ENCODE results near the gene SLC30A2. TPM values are rescaled to one million over a fixed set of nuclear protein-coding genes. Genes with fewer than 3 reads are reported as not detected.

SLC30A2 gene
- total RNA-seq, 2 donors from 2014 or later: 0.05 to 0.34 TPM

DNA sequence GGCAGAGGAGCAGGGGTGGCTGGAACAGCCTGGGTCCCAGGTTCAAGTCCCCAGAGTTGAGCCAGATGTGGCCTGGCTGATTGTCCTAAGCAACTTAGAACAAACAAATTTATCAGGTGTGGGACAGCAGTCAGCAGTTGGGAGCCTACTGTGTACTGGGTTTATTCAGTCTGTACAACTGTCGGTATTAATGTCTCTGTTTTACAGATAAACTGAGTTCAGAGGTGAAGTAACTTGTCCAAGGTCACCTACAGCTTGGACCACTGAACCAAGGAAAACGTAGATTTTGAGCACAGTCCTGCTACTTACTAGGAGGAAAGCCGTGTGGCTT is 36.1 kb upstream of the SLC30A2 start:
- no peaks in the 10 kb centered on the region for H3K36me3 ChIP-seq
- H3K4me3 ChIP-seq: no peak overlapping the region
- intact Hi-C loops (cut with DNase I): no loop called here
- H3K27me3 ChIP-seq (replicated peaks; ENCODE audit: insufficient read depth): peaks cover 2% of the 10 kb centered on the region
- no peaks in the 10 kb centered on the region for H3K9me3 ChIP-seq
- H3K4me1 ChIP-seq (replicated peaks): no peaks in the 10 kb centered on the region
- TF ChIP-seq, protein P1, sequence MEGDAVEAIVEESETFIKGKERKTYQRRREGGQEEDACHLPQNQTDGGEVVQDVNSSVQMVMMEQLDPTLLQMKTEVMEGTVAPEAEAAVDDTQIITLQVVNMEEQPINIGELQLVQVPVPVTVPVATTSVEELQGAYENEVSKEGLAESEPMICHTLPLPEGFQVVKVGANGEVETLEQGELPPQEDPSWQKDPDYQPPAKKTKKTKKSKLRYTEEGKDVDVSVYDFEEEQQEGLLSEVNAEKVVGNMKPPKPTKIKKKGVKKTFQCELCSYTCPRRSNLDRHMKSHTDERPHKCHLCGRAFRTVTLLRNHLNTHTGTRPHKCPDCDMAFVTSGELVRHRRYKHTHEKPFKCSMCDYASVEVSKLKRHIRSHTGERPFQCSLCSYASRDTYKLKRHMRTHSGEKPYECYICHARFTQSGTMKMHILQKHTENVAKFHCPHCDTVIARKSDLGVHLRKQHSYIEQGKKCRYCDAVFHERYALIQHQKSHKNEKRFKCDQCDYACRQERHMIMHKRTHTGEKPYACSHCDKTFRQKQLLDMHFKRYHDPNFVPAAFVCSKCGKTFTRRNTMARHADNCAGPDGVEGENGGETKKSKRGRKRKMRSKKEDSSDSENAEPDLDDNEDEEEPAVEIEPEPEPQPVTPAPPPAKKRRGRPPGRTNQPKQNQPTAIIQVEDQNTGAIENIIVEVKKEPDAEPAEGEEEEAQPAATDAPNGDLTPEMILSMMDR (IDR thresholded peaks at IDR 0.05): no peak
- no peak for TF ChIP-seq POLR2AphosphoS5 (IDR thresholded peaks at IDR 0.05)
- TF ChIP-seq POLR2A (IDR thresholded peaks at IDR 0.05): no peak
- H3K27ac ChIP-seq: no peak overlapping the region
- WGBS: 92% methylated on average over 3 of the region's 3 CpGs
- no peak for DNase-seq (ENCODE audit: low spot score)

DNA sequence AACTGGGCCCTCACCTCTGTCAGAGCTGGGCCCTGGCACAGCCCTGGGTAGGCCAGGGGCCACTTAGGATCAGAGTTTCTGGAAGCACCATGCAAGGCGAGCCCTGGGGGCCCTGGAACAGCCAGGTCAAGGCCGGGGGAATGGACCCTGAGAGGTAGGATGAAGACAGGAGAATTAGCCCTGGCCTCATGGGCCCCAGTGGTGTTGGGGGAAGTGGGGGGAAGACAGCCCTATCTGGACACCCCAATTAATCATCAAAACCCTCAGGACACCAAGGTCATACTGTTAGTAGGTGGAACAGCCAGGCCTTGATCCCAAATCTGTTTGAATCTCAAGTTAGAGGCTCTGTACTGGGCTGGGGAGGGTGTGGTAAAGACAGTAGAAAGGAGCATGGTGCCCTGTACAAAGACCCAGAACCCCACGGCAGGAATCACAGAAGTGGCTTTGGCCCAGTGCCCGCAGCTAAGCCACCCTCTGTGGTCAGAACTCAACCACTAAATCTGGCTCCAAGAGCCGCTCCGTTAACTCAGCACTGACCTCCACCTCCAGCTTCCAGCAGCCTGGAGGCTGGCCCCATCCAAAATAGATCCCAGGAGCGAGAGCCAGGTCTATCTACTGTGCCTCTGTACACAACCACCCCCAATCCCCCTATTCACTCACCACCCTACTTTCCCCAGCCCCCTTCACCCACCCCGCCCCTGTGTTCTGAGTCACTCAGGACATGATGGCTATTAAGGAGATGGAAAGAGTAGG is 35.5 kb upstream of the SLC30A2 start:
- H3K4me3 ChIP-seq: no peak overlapping the region
- 89% methylated on average over 8 of the region's 8 CpGs for WGBS
- no peaks in the 10 kb centered on the region for H3K36me3 ChIP-seq
- no peaks in the 10 kb centered on the region for H3K4me1 ChIP-seq (replicated peaks)
- peaks cover 2% of the 10 kb centered on the region for H3K27me3 ChIP-seq (replicated peaks; ENCODE audit: insufficient read depth)
- intact Hi-C loops (cut with DNase I): no loop called here
- TF ChIP-seq, protein P1 (IDR thresholded peaks at IDR 0.05): no peak
- no peak for TF ChIP-seq POLR2A (IDR thresholded peaks at IDR 0.05)
- TF ChIP-seq POLR2AphosphoS5 (IDR thresholded peaks at IDR 0.05): no peak
- DNase-seq (ENCODE audit: low spot score): no peak
- H3K9me3 ChIP-seq: no peaks in the 10 kb centered on the region
- H3K27ac ChIP-seq: no peak overlapping the region

DNA sequence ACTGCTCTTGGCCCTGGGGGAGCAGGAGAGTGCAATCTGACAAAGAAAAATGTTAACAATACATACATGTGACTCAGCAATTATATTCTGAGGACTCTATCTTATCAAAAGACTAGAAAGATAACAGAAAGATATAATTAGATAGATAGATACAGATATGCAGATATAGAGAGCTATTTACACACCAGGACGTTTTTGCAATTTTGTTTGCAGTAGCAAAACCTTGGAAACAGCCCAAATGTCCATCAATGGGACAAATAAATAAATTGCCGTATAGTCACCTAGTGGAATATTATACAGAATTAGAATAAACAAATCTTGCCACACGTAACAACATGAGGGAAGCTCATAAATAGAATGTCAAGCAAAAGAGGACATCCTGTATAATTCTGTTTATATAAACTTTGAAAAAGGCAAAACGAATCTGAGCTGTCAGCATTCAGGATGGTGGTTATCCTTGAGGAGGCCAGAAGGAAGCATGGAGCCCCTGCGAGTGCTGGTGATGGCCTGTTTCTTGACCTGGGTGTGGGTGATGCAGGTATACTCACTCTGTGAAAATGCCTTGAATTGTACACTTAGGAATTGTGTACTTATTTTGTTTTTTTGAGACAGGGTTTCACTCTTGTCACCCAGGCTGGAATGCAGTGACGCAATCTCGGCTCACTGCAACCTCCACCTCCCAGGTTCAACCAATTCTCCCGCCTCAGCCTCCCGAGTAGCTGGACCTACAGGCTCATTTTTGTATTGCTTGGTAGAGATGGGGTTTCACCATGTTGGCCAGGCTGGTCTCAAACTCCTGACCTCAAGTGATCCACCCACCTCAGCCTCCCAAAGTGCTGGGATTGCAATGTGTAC is 34.3 kb upstream of the SLC30A2 start:
- intact Hi-C loops (cut with DNase I): no loop called here
- 65% methylated on average over 9 of the region's 9 CpGs for WGBS
- no peaks in the 10 kb centered on the region for H3K4me1 ChIP-seq (replicated peaks)
- H3K9me3 ChIP-seq: no peaks in the 10 kb centered on the region
- no peaks in the 10 kb centered on the region for H3K36me3 ChIP-seq
- no peak overlapping the region for H3K27ac ChIP-seq
- DNase-seq (ENCODE audit: low spot score): no peak
- TF ChIP-seq POLR2AphosphoS5 (IDR thresholded peaks at IDR 0.05): peak; percentile 67
- no peak for TF ChIP-seq POLR2A (IDR thresholded peaks at IDR 0.05)
- no peaks in the 10 kb centered on the region for H3K27me3 ChIP-seq (replicated peaks; ENCODE audit: insufficient read depth)
- no peak overlapping the region for H3K4me3 ChIP-seq

DNA sequence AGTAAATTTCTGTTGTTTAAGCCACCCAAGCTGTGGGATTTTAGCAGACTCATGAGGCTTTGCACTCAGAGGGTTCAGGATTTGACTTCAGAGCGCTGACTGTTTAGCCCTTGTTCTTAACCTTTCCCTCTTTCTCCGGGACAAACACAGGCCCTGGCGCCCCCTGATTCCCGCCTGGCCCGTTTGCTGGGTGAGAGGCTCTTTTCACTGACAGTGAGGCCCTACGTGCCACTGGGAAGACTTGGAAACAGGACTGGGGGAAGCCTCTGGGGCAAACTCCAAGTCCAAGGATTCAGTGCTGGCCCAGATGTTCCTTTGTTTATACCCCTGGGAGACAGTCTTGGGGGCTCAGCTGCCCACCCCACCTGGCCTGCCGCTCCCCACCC is 33.3 kb upstream of the SLC30A2 start:
- intact Hi-C loops (cut with DNase I): no loop called here
- WGBS: 64% methylated on average over 7 of the region's 7 CpGs
- Histone ChIP-seq H3K27me3 (replicated peaks; ENCODE audit: insufficient read depth) (no peaks in the 10 kb centered on the region), H3K9me3 (no peaks in the 10 kb centered on the region), H3K4me1 (replicated peaks) (no peaks in the 10 kb centered on the region), H3K36me3 (no peaks in the 10 kb centered on the region), H3K27ac (no peak overlapping the region), H3K4me3 (no peak overlapping the region)
- no peak for DNase-seq (ENCODE audit: low spot score)
- TF ChIP-seq POLR2A (IDR thresholded peaks at IDR 0.05) (no peak), POLR2AphosphoS5 (IDR thresholded peaks at IDR 0.05) (no peak)
- TF ChIP-seq, protein P1 (IDR thresholded peaks at IDR 0.05): no peak

DNA sequence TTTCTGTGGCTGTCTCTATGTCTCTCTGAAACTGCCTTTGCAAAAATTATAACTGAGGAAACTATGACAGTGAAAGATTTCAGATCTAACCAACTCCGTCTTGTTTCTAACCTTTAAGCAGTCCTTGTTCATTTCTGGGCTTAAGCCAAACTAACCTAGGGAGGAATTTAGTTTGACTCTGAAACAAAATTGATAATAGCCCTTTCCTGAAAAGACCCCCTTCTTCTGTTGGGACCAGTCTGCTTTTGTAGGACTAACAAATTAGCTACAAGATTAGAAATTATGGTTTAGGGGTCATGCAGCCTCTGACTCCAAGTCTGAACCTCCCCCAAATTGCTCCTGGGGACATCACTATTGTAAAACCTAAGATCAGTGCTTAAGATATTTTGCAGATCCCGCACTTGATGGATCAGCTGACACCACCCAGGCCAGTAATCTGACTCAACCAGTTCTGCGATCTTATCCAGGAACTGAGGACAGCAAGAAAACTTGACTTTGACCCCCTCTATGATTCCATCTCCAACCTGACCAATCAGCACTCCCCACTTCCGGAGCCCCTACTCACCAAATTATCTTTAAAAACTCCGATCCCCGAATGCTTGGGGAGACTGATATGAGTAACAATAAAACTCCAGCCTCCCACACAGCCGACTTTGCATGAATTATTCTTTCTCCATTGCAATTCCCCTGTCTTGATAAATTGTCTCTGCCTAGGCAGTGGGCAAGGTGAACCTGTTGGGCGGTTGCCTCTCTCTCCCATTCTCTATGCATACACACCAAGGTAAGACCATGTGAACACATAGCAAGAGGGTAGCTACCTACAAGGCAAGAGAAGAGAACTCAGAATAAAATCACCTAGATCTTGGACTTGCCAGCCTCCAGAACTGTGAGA is 32.6 kb upstream of the SLC30A2 start:
- intact Hi-C loops (cut with DNase I): no loop called here
- Histone ChIP-seq H3K9me3 (no peaks in the 10 kb centered on the region), H3K27ac (no peak overlapping the region), H3K4me3 (no peak overlapping the region), H3K27me3 (replicated peaks; ENCODE audit: insufficient read depth) (no peaks in the 10 kb centered on the region), H3K4me1 (replicated peaks) (no peaks in the 10 kb centered on the region), H3K36me3 (no peaks in the 10 kb centered on the region)
- 29% methylated on average over 8 of the region's 8 CpGs for WGBS
- no peak for TF ChIP-seq POLR2AphosphoS5 (IDR thresholded peaks at IDR 0.05)
- TF ChIP-seq, protein P1 (IDR thresholded peaks at IDR 0.05): no peak
- no peak for TF ChIP-seq POLR2A (IDR thresholded peaks at IDR 0.05)
- no peak for DNase-seq (ENCODE audit: low spot score)
